A549 treated with AZD2906 at 1 μM for 4 hours (cell line): ENCODE data around the gene WDR86. TPM values are rescaled to one million over a fixed set of nuclear protein-coding genes. Genes with fewer than 3 reads are reported as not detected.

Source experiments
- total RNA-seq: library from RNA; stranded (reverse); fragments of 200-300 nt; extraction: Qiagen RNA extraction; gene quantifications from 5 replicates; pipeline ENCODE4 v1.2.3, GENCODE V29; 2022

The WDR86 gene
- 0.13 to 0.26 TPM (median 0.20 TPM) in 5 replicates for total RNA-seq

DNA sequence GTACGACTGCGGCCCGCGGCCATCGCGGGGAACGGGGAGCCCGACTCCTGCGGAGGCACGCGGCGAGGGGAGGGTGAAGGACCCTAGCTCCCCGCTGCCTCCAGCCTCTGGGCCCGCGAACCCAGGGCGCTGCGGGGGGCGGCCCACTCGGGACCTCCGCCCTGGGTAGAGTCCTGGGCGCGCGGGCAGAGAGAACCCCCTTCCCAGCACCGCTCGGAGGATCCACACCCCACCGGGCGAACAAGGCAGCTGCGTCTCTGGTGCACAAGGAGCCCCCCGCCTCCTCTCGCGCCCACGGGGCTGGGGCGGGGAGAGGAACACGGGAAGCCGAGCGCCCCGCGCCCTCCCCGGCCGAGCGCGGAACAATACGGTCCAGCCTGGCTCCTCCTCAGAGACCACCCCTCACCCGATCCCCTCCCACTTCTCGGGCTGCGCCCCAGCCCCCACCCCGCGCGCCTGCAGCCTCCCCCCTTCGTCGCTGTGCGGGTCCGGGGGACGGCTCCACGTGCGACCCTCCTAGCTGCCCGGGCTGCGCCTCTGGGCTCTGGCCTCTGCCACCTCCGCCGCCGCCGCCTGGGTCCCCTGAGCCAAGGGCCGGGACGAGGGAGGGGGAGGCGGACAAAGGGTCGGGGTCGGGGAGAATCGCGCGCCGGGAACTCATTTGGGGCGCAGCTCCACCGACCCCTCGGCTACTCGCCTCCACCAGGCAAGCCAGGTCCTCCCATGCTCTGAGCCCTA is at the start of gene WDR86:
WDR86 (minus strand) TSS at position 372 of the 738 bp plus-strand sequence. CDS start 449 bp downstream, outside the sequence.

DNA sequence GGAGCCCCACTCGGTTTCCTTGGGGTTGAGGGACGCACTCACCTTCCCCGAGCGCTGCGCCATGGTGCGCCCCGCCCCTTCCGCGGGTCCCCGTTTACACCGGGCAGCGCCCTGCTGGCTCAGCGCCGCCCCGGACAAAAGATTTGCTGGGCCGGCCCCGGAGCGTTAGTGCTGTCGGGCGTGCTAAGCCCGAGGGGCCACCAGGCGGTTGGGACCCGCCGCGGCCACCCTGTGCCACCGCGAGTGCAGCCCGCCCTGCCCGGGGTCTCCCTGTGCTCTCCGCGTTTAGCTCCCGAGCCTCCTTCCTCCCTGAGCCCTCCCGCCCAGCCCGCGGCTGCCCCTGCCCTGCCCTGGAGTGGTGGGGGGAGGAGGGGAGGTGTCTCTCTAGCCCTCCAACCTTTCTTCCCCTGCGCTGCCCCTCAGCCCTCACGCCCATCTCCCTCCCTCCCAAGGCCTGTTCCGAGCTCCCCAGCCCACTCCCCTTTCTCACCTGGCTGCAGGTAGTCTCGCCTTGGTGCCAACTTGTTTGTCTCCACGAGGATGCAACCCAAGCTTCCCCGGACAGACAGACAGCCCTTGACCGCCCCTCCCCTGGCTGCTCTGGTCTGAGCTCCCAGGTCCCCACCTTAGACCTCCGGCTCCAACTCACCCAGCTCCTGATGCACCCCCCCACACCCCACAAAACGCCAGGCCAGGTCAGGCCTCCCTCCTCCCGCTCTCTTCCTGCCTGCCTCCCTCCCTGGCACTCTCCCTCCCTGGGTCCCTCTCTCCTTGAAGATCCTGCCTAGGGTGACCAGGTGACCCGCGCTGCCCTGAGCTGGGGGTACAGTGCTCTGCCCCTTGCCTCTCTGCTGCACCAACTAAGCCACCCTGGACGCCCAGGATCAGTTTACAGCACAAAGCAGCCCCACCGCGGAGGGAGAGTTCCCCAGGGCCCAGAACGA is 30.3 kb upstream of the WDR86 start, which contains the start of gene CRYGN:
CRYGN (minus strand) TSS at position 287 of the 944 bp plus-strand sequence; CDS start at position 63, 224 bp downstream.

DNA sequence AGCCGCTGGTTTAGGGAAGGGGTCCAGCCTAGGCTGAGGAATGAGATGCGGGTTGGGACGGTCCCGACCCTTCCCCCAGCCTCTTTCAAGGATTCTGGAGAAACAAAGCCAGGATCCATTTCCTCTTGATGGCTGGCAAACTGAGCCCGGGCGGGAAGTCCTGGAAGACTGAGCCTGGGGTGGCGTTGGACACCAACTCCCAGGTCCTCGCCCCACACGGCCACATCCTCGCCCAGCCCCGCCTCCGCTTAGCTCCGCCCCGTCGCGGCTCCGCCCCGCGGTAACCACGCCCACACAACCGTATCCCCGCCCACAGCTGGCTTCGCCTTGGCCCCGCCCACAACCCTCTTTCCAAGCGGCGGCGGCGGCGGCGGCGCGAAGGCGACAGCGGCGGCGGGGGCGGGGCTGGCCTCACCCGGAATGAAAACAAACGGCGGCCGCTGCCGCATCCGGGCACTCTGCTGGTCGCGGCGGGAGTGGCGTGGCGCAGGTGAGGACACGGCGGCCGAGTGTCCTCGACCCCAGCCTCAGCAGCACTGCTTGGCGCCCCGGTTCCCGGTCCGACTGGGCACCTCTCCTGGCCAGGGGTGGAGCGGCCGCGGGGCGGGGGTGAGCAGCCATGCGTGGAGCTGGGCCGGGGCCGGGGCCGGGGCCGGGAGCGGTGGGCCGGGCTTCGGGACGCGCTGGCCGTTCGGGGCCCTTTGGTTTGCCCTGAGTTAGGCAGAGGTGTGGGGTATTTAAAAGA is 68.3 kb downstream of the WDR86 start, which contains the start of gene NUB1:
NUB1 (plus strand) TSS at position 456 of the 745 bp plus-strand sequence. CDS start 3,538 bp downstream, outside the sequence.

Other genes with a start within 250 kb of the WDR86 start
- gene GBX1, start 242.3 kb downstream of the WDR86 start, total RNA-seq = 0.09 TPM in 1 of 5 replicates, not detected in the others
- not detected in 5 replicates for gene ASB10, start 222.8 kb downstream of the WDR86 start, total RNA-seq
- gene H2BK1, start 199.6 kb downstream of the WDR86 start, total RNA-seq = not detected in 5 replicates
- 59.8 to 64.2 TPM (median 62.4 TPM) in 5 replicates for gene ABCF2, start 182.8 kb downstream of the WDR86 start, total RNA-seq
- gene CHPF2, start 177.6 kb downstream of the WDR86 start, total RNA-seq = 38.8 to 44.8 TPM (median 43.5 TPM) in 5 replicates
- gene SMARCD3, start 161.3 kb downstream of the WDR86 start, total RNA-seq = 7.8 to 9.7 TPM (median 9.3 TPM) in 5 replicates
- 31.7 to 47.2 TPM (median 37.0 TPM) in 5 replicates for gene NUB1, start 68.2 kb downstream of the WDR86 start, total RNA-seq
- not detected in 5 replicates for gene CRYGN, start 30.1 kb upstream of the WDR86 start, total RNA-seq
- gene RHEB, start 109.9 kb upstream of the WDR86 start, total RNA-seq = 94.7 to 153 TPM (median 149 TPM) in 5 replicates